Psoas muscle (tissue), 8 donors: ENCODE measurements around the gene GPR148. TPM values are rescaled to one million over a fixed set of nuclear protein-coding genes. Genes with fewer than 3 reads are reported as not detected.
"Not testable (repeated sequence)": the region's sequence is repeated elsewhere in the genome, so short reads cannot be mapped to it uniquely, and the experiment has no call there.

Experiments used
- ATAC-seq, 4 donors: fragments of 200-7000 bp; cut with Tn5 transposase; one replicate each; pipeline ENCODE4 v1.9.1; 2020; ENCODE audit warnings: moderate library complexity in 3 of 4, mild to moderate bottlenecking in 2 of 4
- DNase-seq, 2 donors: peaks; one replicate each; pipeline ENCODE4 v3.0.0-alpha.2; 2020
- H3K27ac ChIP-seq: fragments of 200-600 bp; one replicate; pipeline ENCODE4 v1.8.0; 2022
- H3K27me3 ChIP-seq, 3 donors: fragments of 200-600 bp in 1 of 3; one replicate each; pipeline versions ENCODE4 v1.6.1 to v1.8.0; 2013 to 2022; ENCODE audit warnings: low read length in 2 of 3, mild to moderate bottlenecking in 2 of 3, moderate library complexity in 1 of 3; ENCODE audit not compliant: insufficient read depth in 3 of 3
- H3K36me3 ChIP-seq, 2 donors: fragments of 200-600 bp in 1 of 2; one replicate each; pipeline versions ENCODE4 v1.6.1 to v1.8.0; 2013 to 2022; ENCODE audit warnings: low read depth in 1 of 2, mild to moderate bottlenecking in 1 of 2, moderate library complexity in 1 of 2; ENCODE audit not compliant: insufficient read depth in 1 of 2
- H3K4me1 ChIP-seq: fragments of 200-600 bp; one replicate; pipeline ENCODE4 v1.8.0; 2022
- H3K4me3 ChIP-seq: fragments of 200-600 bp; one replicate; pipeline ENCODE4 v1.8.0; 2022; ENCODE audit warnings: mild to moderate bottlenecking
- H3K9me3 ChIP-seq: fragments of 200-600 bp; one replicate; pipeline ENCODE4 v1.8.0; 2022
- WGBS, 3 donors: extraction: QIAGEN DNeasy Blood & Tissue Kit; methylation state at CpG; one replicate each; pipeline versions ENCODE4 v1.1.6 to v1.1.7; 2013; 5-methylcytosine and 5-hydroxymethylcytosine counted together
- intact Hi-C, 2 donors: fragments of 100-400 bp; cut with DNase I; formaldehyde crosslinking; loops; one replicate each; pipeline versions ENCODE4 v1.11.0 to v1.14.2; 2022
- long read RNA-seq, 2 donors: library from polyadenylated mRNA; unstranded; transcript quantifications; one replicate each; pipeline ENCODE4 v2.0.0, GENCODE V29; 2021
- polyA plus RNA-seq, 3 donors: library from polyadenylated mRNA; stranded (reverse); fragments of 200-250 nt; gene quantifications; one replicate each; pipeline ENCODE4 v1.2.3, GENCODE V29; 2013
- total RNA-seq, 4 donors: library from RNA; stranded (reverse); fragmentation: NEBNext Ultra II Directional in 2 of 4; extraction: Animal tissue kit (Norgen Biotek cat#: 25700) in 2 of 4; gene quantifications; one replicate each; pipeline versions ENCODE4 v1.2.1 to v1.2.4, GENCODE V29; 2021 to 2023
- TF ChIP-seq, protein P1 (sequence below): fragments of 200-600 bp; IDR thresholded peaks from one replicate; pipeline ENCODE4 v1.8.0; 2022; ENCODE audit warnings: antibody characterized with exemption
- donor health status: healthy with polysubstance abuse.
- donor health status: DM: no; HTN: no; CAD: no; lungs with moderate emphysema.
- donor health status: Bipolar disorder and iron deficiency.
- donor health status: healthy.
- donor health status: DM: yes; HTN: yes; CAD: no.
- donor health status: DM: no; HTN: no; CAD: no.
- donor health status: DM: no; HTN: no; CAD: no.
- donor health status: DM: yes; HTN: yes; CAD: no.

Gene GPR148, protein sequence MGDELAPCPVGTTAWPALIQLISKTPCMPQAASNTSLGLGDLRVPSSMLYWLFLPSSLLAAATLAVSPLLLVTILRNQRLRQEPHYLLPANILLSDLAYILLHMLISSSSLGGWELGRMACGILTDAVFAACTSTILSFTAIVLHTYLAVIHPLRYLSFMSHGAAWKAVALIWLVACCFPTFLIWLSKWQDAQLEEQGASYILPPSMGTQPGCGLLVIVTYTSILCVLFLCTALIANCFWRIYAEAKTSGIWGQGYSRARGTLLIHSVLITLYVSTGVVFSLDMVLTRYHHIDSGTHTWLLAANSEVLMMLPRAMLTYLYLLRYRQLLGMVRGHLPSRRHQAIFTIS
- total RNA-seq = not detected
- polyA plus RNA-seq = not detected
- long read RNA-seq, donor 1 = 0 reads
- long read RNA-seq, donor 2 = 0 reads

DNA sequence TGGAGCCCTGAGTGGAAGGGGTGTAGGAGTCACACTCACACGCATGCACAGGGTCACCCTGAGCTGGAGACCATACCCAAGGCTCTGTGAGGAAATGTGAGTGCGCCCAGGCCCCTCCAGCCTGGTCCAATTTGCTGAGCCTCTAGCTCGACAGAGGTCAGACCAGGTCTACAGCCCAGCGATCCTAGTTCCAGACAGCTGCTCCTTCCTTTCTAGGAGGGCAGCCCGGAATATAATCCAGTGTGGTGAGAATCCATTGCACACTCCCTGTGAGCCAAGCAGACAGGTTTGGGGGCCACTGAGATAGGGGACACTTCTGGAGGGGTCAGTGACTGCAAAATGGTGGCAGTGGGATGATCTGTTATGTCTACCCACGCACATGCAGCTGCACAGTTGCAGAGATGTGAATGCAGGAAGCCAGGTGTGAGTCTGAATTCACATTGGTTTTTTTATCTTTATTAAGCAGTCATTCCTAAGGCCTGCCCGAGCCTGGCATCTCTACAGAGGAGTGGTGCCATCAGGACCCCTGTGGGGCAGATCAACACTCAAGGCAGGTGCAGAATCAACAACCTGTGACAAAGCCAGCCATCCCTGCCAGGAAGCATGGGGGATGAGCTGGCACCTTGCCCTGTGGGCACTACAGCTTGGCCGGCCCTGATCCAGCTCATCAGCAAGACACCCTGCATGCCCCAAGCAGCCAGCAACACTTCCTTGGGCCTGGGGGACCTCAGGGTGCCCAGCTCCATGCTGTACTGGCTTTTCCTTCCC lies at the start of gene GPR148:
TSS of gene GPR148 (plus strand) at position 522 of the 768 bp plus-strand sequence. CDS start at position 604, 82 bp downstream.
- no peaks in the 10 kb centered on the region for H3K4me1 ChIP-seq
- H3K4me3 ChIP-seq = peak within 1 kb of the TSS; percentile 65
- H3K36me3 ChIP-seq = no peaks in the 10 kb centered on the region
- peak within 1 kb of the TSS; percentile 60 for H3K27ac ChIP-seq
- ATAC-seq = no peak
- TF ChIP-seq, protein P1, sequence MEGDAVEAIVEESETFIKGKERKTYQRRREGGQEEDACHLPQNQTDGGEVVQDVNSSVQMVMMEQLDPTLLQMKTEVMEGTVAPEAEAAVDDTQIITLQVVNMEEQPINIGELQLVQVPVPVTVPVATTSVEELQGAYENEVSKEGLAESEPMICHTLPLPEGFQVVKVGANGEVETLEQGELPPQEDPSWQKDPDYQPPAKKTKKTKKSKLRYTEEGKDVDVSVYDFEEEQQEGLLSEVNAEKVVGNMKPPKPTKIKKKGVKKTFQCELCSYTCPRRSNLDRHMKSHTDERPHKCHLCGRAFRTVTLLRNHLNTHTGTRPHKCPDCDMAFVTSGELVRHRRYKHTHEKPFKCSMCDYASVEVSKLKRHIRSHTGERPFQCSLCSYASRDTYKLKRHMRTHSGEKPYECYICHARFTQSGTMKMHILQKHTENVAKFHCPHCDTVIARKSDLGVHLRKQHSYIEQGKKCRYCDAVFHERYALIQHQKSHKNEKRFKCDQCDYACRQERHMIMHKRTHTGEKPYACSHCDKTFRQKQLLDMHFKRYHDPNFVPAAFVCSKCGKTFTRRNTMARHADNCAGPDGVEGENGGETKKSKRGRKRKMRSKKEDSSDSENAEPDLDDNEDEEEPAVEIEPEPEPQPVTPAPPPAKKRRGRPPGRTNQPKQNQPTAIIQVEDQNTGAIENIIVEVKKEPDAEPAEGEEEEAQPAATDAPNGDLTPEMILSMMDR = no peak
- H3K27me3 ChIP-seq = peaks cover 0 to 30% (median 9%) of the 10 kb centered on the region in 3 donors
- intact Hi-C loops = no loop called here
- WGBS, 3 donors = 31 to 45% (median 37%) methylated on average over 8 of the region's 8 CpGs
- H3K9me3 ChIP-seq = no peaks in the 10 kb centered on the region
- no peak for DNase-seq

DNA sequence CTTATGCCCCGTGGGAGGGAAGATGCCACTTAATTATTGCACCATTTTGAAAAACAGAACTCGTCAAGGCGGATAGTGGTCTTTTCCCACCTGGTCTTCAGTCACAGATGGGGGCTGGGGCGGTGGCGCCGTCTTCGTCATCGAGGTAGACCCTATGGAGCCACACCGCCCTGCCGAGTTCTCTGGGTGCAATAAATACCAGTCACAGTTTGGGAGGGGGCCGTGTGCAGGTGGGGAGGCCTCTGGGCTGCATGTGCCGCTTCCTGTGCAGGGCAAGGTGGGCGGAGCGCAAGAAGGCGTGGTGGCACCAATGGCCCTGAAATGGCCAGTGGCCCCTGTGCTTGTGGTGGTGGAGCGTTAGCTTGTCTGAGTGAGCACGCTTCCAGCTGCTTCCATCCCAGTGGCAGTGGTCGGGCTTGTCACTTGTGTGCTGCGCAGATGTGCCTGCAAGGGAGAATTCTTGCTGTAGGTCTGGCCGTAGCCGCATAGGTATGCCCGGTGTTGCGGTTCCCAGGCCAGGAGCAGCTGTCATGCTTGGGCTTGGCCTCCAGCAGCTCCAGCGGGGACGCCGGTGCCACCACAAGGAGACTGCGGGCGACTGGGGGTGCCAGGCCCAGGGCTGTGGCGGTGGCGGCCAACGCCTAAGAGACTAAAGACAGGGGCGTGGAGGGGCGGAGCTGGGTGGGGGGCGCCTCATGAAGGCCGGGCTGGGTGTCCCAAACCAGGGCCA lies 36.7 kb upstream of the GPR148 start:
- H3K36me3 ChIP-seq, H3K4me3 ChIP-seq, DNase-seq, H3K27me3 ChIP-seq, H3K4me1 ChIP-seq, intact Hi-C loops, H3K27ac ChIP-seq, H3K9me3 ChIP-seq: not testable (repeated sequence)
- peak in 1 of 4 donors; percentile 13 for ATAC-seq
- 32 to 44% (median 38%) methylated on average over 8 to 26 of the region's 35 CpGs for WGBS, 3 donors

DNA sequence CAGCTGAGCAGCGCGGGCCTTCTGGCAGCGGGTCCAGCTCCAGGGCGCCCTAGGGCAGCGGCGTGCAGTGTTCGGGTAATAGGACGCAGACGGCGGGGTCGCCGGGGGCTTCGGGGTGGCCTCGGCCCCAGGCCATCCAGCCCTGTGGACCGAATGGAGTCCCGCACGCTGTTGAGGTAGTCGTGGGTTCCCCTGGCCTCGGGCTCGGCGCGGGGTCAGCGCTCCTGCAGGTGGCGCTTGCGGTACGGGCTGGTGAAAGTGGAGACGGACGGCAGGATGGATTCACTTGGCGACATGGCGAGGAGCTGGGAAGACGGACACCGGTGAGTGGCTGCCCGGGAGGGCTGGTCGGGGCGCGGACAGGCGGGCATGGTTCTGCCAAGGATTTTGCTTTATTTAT lies 35.4 kb upstream of the GPR148 start:
- H3K36me3 ChIP-seq, H3K27me3 ChIP-seq, H3K4me3 ChIP-seq, H3K27ac ChIP-seq, H3K4me1 ChIP-seq, H3K9me3 ChIP-seq, intact Hi-C loops: not testable (repeated sequence)
- peak in 1 of 4 donors; percentile 27 for ATAC-seq
- WGBS, 3 donors = 2 to 6% (median 4%) methylated on average over 25 to 36 of the region's 37 CpGs
- peak; percentile 17 to 39 for DNase-seq

DNA sequence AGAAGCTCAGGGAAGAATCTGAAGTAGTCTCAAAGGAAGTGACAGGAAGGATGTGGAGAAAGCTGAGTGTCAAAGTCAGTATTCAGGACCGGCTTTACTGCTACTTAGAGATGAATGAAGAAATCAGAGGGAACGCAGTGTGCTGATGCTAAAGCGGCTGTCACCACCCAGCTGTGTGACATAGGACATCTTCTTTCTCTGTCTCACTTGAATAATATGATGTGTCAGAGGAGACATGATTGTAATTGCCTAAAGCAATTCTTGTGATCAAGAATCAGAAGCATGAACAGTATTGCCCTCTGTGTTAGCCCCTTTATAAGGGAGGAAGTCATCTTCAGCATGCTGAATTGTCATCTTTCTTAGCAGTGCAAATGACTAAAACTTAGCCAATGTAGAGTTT lies 25.6 kb upstream of the GPR148 start:
- H3K4me3 ChIP-seq, ATAC-seq, intact Hi-C loops, H3K36me3 ChIP-seq, H3K4me1 ChIP-seq, H3K27ac ChIP-seq, DNase-seq, H3K9me3 ChIP-seq, H3K27me3 ChIP-seq: not testable (repeated sequence)
- 74 to 94% (median 74%) methylated on average over 3 of the region's 3 CpGs for WGBS, 3 donors

DNA sequence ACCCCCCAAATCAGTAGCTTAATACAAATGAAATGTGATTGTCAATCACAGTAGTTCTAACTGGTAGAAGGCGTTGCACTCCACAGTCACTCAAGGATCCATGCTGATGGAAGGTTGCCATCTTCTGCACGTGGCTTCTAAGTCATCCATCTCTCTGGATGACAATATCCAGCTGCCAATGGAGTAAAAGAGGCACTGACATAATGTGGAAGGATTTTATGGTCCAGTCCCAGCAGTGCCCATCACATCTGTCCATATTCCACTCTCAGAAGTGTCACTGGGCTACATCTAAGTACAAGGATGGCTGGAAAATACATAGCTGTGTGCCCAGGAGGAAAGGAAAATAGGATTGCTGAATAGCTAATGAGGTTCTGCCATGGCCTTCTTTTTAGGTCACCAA lies 14.1 kb upstream of the GPR148 start:
- H3K36me3 ChIP-seq, ATAC-seq, H3K27me3 ChIP-seq, DNase-seq, H3K4me1 ChIP-seq, H3K4me3 ChIP-seq, intact Hi-C loops, H3K27ac ChIP-seq, H3K9me3 ChIP-seq: not testable (repeated sequence)
- no CpG with 5 or more reads among the region's 2 CpGs for WGBS, 3 donors

DNA sequence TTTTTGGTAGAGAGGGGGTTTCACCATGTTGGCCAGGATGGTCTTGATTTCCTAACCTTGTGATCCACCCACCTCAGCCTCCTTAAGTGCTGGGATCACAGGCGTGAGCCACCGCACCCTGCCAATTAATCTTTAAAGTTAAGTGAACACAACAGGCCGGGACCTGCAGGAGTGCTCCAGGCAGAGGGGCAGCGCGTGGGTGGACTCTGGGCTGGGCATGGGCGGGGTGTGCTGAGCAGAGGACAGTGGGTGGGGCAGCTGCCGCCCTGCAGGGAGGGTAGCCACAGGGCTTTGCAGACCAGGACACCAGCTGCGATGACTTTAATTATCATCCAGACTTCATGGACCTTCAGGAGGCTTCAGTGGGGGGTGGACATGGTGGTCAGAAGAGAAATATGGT lies 8.8 kb upstream of the GPR148 start:
- ATAC-seq (no peak), DNase-seq (no peak)
- H3K9me3 ChIP-seq = no peaks in the 10 kb centered on the region
- 84 to 90% (median 88%) methylated on average over 8 of the region's 8 CpGs for WGBS, 3 donors
- H3K27me3 ChIP-seq = peaks cover 2 to 3% (median 3%) of the 10 kb centered on the region in 3 donors
- intact Hi-C loops = no loop called here
- H3K4me3 ChIP-seq = no peak overlapping the region
- TF ChIP-seq, protein P1 = no peak
- no peaks in the 10 kb centered on the region for H3K4me1 ChIP-seq
- H3K27ac ChIP-seq = no peak overlapping the region
- no peaks in the 10 kb centered on the region for H3K36me3 ChIP-seq
